RWPE2 (cell line): ENCODE measurements around the gene MYO10.
A peak's percentile ranks its signal among the peaks of the same experiment; 100 is the strongest.

ENCODE experiments used
- ATAC-seq: fragments of 200-7000 bp; cut with Tn5 transposase; 3 replicates; pipeline ENCODE4 v1.9.1; 2021; ENCODE audit warnings: low read depth
- DNase-seq: peaks from one replicate; pipeline ENCODE4 v3.0.0-alpha.2; 2020; ENCODE audit warnings: low spot score
- H3K27ac ChIP-seq: fragments of 450-650 bp; 2 replicates; pipeline ENCODE4 v1.5.1; 2017; ENCODE audit warnings: mild to moderate bottlenecking; ENCODE audit not compliant: poor library complexity, severe bottlenecking
- H3K27me3 ChIP-seq: fragments of 250-450 bp; sonication (Bioruptor Pico); 2 replicates; pipeline ENCODE4 v1.5.1; 2021; ENCODE audit warnings: mild to moderate bottlenecking, moderate library complexity; ENCODE audit not compliant: insufficient read depth, poor library complexity, severe bottlenecking
- H3K36me3 ChIP-seq: fragments of 250-450 bp; sonication (Bioruptor Pico); 2 replicates; pipeline ENCODE4 v1.5.1; 2020; ENCODE audit warnings: low read depth, mild to moderate bottlenecking, moderate library complexity
- H3K4me1 ChIP-seq: fragments of 250-450 bp; sonication (Bioruptor Pico); 2 replicates; pipeline ENCODE4 v1.5.1; 2021; ENCODE audit warnings: mild to moderate bottlenecking, moderate library complexity; ENCODE audit not compliant: insufficient read depth, poor library complexity, severe bottlenecking
- H3K4me3 ChIP-seq: fragments of 250-450 bp; sonication (Bioruptor Pico); 2 replicates; pipeline ENCODE4 v1.5.1; 2021; ENCODE audit warnings: mild to moderate bottlenecking, moderate library complexity; ENCODE audit not compliant: severe bottlenecking
- H3K9me3 ChIP-seq: fragments of 250-450 bp; sonication (Bioruptor Pico); 2 replicates; pipeline ENCODE4 v1.5.1; 2021; ENCODE audit warnings: mild to moderate bottlenecking, moderate library complexity; ENCODE audit not compliant: severe bottlenecking
- TF ChIP-seq, protein P1 (sequence below): fragments of 450-650 bp; IDR thresholded peaks from one replicate; pipeline ENCODE4 v1.5.1; 2017; ENCODE audit warnings: mild to moderate bottlenecking, moderate library complexity; ENCODE audit not compliant: poor library complexity, severe bottlenecking

MYO10 gene

DNA sequence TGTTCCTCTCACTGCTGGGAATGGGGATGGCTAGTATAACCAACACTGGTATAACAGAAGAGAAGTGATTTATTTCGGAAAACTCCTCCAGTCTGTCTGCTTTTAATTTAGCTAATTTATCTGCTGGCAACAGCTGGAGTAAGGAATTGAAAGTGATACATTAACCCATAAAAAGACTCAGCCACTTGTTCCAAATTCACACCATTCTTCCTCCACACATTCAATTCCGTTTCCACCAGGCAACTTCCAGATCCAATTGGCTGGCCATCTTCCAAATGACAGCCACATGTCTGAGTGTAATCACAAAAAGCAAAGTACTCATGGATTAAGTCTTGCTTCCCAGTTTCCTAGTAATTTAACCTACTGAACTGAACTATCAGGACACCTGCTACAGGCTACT lies 242.2 kb downstream of the MYO10 start:
- DNase-seq (no peak), ATAC-seq (no peak)
- TF ChIP-seq, protein P1, sequence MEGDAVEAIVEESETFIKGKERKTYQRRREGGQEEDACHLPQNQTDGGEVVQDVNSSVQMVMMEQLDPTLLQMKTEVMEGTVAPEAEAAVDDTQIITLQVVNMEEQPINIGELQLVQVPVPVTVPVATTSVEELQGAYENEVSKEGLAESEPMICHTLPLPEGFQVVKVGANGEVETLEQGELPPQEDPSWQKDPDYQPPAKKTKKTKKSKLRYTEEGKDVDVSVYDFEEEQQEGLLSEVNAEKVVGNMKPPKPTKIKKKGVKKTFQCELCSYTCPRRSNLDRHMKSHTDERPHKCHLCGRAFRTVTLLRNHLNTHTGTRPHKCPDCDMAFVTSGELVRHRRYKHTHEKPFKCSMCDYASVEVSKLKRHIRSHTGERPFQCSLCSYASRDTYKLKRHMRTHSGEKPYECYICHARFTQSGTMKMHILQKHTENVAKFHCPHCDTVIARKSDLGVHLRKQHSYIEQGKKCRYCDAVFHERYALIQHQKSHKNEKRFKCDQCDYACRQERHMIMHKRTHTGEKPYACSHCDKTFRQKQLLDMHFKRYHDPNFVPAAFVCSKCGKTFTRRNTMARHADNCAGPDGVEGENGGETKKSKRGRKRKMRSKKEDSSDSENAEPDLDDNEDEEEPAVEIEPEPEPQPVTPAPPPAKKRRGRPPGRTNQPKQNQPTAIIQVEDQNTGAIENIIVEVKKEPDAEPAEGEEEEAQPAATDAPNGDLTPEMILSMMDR: no peak
- Histone ChIP-seq H3K36me3 (peaks cover 92% of the 10 kb centered on the region), H3K27ac (no peak overlapping the region), H3K27me3 (no peaks in the 10 kb centered on the region), H3K4me1 (no peaks in the 10 kb centered on the region), H3K4me3 (no peak overlapping the region), H3K9me3 (no peaks in the 10 kb centered on the region)

DNA sequence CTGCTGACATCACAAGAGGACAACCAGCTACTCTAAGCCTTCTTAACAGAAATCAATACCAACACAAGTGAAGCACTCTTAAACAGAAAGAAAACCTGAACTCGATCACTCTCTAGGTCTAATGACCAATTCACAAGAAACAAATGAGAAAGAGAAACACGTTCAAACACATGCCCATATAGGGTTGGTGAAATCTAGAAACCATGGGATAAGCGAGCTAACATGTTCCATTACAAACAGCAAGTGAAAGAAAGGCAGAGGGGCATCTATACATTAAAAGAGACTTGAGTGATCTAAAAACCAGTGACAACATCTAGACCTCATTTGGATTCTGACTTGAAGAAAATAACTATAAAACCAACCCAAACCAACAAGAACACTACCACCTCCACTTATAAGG lies 244.4 kb downstream of the MYO10 start:
- Histone ChIP-seq H3K4me3 (no peak overlapping the region), H3K27ac (no peak overlapping the region), H3K27me3 (no peaks in the 10 kb centered on the region), H3K36me3 (peaks cover 92% of the 10 kb centered on the region), H3K4me1 (no peaks in the 10 kb centered on the region), H3K9me3 (no peaks in the 10 kb centered on the region)
- DNase-seq (no peak), ATAC-seq (no peak)
- TF ChIP-seq, protein P1: no peak

DNA sequence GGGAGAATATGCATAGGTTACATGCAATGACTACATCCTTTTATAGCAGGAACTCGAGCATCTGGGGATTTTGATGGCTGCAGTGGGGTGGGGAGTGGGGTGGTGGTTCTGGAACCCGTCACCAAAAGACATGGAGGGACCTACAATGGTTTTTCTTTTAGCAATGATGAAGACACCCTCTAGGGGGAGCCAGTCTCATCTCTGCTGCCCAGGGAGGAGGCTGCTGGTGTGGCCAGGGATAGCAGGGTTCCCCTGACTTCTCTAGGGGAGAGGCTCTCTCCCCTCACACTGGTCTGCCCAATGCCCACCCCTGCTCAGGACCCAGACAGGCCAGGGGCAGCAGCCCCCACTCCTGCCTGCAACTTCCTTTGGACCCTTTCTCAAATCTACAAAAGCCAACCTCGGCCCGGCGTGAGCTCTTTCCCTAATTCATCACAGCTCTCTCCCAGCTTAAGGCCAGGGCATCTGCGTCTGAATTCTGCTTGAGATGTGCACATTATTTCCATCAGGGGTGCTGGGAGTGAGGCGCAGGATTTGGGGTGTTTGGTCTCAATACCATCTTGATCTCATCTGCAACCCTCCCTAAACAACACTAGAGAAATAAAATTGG lies 245.7 kb downstream of the MYO10 start:
- DNase-seq (no peak), ATAC-seq (peak; percentile 83)
- TF ChIP-seq, protein P1: peak; percentile 85
- Histone ChIP-seq H3K4me1 (no peaks in the 10 kb centered on the region), H3K4me3 (no peak overlapping the region), H3K27me3 (no peaks in the 10 kb centered on the region), H3K9me3 (no peaks in the 10 kb centered on the region), H3K36me3 (peaks cover 92% of the 10 kb centered on the region), H3K27ac (no peak overlapping the region)

DNA sequence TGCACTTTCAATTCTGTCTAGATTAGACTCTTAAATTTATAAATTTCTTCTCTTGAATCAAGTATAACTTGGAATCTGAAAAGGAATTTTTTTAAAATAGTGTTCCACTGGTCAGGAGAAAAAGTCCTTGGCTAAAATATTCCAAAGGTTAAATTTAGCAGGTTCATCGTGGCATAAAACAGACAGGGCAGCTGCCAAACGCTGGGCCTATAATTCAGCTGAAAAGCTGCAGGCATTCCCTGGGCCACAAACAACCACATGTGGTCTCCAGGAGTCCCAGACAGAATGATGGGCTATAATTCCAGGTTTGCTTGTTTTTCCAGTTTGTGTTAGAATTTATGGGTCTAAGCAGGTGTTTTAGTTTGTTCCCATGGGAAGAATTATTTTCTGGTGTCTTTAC lies 248.2 kb downstream of the MYO10 start:
- H3K27ac ChIP-seq: no peak overlapping the region
- H3K4me1 ChIP-seq: no peaks in the 10 kb centered on the region
- H3K27me3 ChIP-seq: no peaks in the 10 kb centered on the region
- no peak overlapping the region for H3K4me3 ChIP-seq
- no peaks in the 10 kb centered on the region for H3K9me3 ChIP-seq
- TF ChIP-seq, protein P1: no peak
- H3K36me3 ChIP-seq: peaks cover 92% of the 10 kb centered on the region
- DNase-seq (no peak), ATAC-seq (no peak)

DNA sequence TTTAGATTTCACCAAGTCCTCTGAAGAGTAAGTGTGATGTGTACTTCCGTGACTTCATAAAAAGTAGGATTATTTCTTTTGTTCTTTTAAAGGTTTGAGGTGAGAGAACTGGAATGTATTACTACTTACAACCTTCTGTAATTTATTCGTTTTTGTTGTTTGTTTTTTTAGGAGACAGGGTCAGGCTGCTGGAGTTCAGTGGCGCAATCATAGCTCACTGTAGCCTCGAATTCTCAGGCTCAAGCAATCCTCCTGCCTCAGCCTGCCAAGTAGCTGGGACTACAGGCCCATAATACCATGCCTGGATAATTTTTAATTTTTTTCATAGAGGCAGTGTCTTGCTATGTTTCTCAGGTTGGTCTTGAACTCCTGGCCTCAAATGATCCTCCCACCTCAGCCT lies 251.0 kb downstream of the MYO10 start:
- Histone ChIP-seq H3K4me1 (no peaks in the 10 kb centered on the region), H3K27ac (no peak overlapping the region), H3K36me3 (peaks cover 100% of the 10 kb centered on the region), H3K4me3 (no peak overlapping the region), H3K27me3 (no peaks in the 10 kb centered on the region), H3K9me3 (no peaks in the 10 kb centered on the region)
- TF ChIP-seq, protein P1: no peak
- ATAC-seq (no peak), DNase-seq (no peak)
